Effector memory CD4-positive, alpha-beta T cell (primary cell): ENCODE results near the gene PLA2G4A.

Experiments used
- DNase-seq, 3 donors: peaks; one replicate each; pipeline ENCODE4 v3.0.0-alpha.2; 2020
- H3K27ac ChIP-seq: 2 replicates; pipeline ENCODE4 v1.7.0; 2013; ENCODE audit warnings: mild to moderate bottlenecking, low read length, moderate library complexity; ENCODE audit not compliant: insufficient read depth, poor library complexity, severe bottlenecking
- H3K27me3 ChIP-seq: replicated peaks from 2 replicates; pipeline ENCODE4 v1.7.0; 2013; ENCODE audit warnings: mild to moderate bottlenecking, low read length; ENCODE audit not compliant: insufficient read depth, control insufficient read depth, poor library complexity, severe bottlenecking
- H3K36me3 ChIP-seq: 2 replicates; pipeline ENCODE4 v1.7.0; 2013; ENCODE audit warnings: mild to moderate bottlenecking, low read length, moderate library complexity; ENCODE audit not compliant: control insufficient read depth, insufficient read depth
- H3K4me1 ChIP-seq: 2 replicates; pipeline ENCODE4 v1.7.0; 2013; ENCODE audit warnings: low read length, mild to moderate bottlenecking; ENCODE audit not compliant: control insufficient read depth, insufficient read depth, poor library complexity, severe bottlenecking
- H3K4me3 ChIP-seq: 2 replicates; pipeline ENCODE4 v1.7.0; 2013; ENCODE audit warnings: low read length, low read depth, mild to moderate bottlenecking; ENCODE audit not compliant: insufficient read depth, poor library complexity, severe bottlenecking
- H3K9me3 ChIP-seq: 2 replicates; pipeline ENCODE4 v1.7.0; 2013; ENCODE audit warnings: mild to moderate bottlenecking, low read length, moderate library complexity; ENCODE audit not compliant: control insufficient read depth

PLA2G4A gene

DNA sequence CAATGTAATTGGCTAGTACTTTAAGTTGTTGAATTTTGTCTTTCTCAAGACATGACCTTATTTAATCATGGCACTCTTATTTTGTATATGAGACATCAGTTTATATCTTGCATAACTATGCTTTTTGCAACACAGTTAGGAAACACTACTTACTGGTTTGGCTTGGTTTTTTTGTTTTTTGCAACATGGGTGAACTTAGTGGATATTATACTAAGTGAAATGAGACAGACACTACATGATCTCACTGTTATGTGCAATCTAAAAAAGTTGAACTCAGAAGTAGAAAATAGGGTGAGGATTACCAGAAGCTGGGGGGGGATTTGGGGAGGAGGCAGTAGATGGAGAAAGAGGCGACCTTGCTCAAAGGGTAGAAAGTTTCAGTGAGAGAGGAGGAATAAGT is 132.1 kb downstream of the PLA2G4A start:
- Histone ChIP-seq H3K9me3 (no peaks in the 10 kb centered on the region), H3K4me1 (no peaks in the 10 kb centered on the region), H3K27ac (no peak overlapping the region), H3K4me3 (no peak overlapping the region), H3K27me3 (no peaks in the 10 kb centered on the region), H3K36me3 (no peaks in the 10 kb centered on the region)
- DNase-seq, result no peak

GRCh38 chr1:186965847-186966246 is 137.1 kb downstream of the PLA2G4A start:
- Histone ChIP-seq H3K4me1 (no peaks in the 10 kb centered on the region), H3K27me3 (no peaks in the 10 kb centered on the region), H3K36me3 (no peaks in the 10 kb centered on the region), H3K27ac (no peak overlapping the region), H3K9me3 (no peaks in the 10 kb centered on the region), H3K4me3 (no peak overlapping the region)
- DNase-seq, result no peak

DNA sequence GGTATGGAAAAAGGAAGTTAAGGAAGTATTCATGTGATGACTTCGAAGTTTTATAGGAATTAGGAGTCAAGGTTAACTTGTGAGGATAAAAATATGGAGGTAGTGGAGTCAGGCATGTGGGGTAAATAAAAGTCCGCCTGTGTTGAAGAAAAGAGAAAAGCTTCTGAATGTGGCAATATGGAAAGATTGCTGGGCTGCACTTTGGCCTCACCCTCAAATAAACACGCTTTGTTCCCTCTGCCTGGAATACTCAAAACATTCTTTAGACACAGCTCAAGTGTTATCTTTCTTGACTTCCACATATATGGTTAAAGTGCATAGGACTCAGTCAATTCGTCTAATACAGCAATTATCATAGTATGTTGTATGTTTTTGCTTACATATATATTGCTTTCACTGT is 137.7 kb downstream of the PLA2G4A start:
- Histone ChIP-seq H3K4me1 (no peaks in the 10 kb centered on the region), H3K27ac (no peak overlapping the region), H3K36me3 (no peaks in the 10 kb centered on the region)

GRCh38 chr1:186967656-186968394 is 139.1 kb downstream of the PLA2G4A start:
- H3K4me1 ChIP-seq, result no peaks in the 10 kb centered on the region
- H3K27ac ChIP-seq, result no peak overlapping the region
- H3K4me3 ChIP-seq, result no peak overlapping the region
- no peak for DNase-seq
- H3K27me3 ChIP-seq, result no peaks in the 10 kb centered on the region
- H3K36me3 ChIP-seq, result no peaks in the 10 kb centered on the region
- no peaks in the 10 kb centered on the region for H3K9me3 ChIP-seq

More for the DNA sequence above, 137.7 kb downstream of the PLA2G4A start:
- no peaks in the 10 kb centered on the region for H3K9me3 ChIP-seq
- H3K27me3 ChIP-seq, result no peaks in the 10 kb centered on the region
- H3K4me3 ChIP-seq, result no peak overlapping the region
- no peak for DNase-seq

- no peak overlapping the region for H3K27ac ChIP-seq
- H3K4me1 ChIP-seq, result no peaks in the 10 kb centered on the region
- no peak overlapping the region for H3K4me3 ChIP-seq
- H3K27me3 ChIP-seq, result no peaks in the 10 kb centered on the region
- H3K9me3 ChIP-seq, result no peaks in the 10 kb centered on the region
- H3K36me3 ChIP-seq, result no peaks in the 10 kb centered on the region
- no peak for DNase-seq
These were observed 146.0 kb downstream of the PLA2G4A start for GRCh38 chr1:186974774-186975181.

GRCh38 chr1:186975220-186975619 is 146.5 kb downstream of the PLA2G4A start:
- H3K4me3 ChIP-seq, result no peak overlapping the region
- no peaks in the 10 kb centered on the region for H3K27me3 ChIP-seq
- H3K27ac ChIP-seq, result no peak overlapping the region
- H3K36me3 ChIP-seq, result no peaks in the 10 kb centered on the region
- no peaks in the 10 kb centered on the region for H3K9me3 ChIP-seq
- no peaks in the 10 kb centered on the region for H3K4me1 ChIP-seq
- DNase-seq, result no peak

GRCh38 chr1:186976700-186977099 is 148.0 kb downstream of the PLA2G4A start:
- H3K4me3 ChIP-seq, result no peak overlapping the region
- DNase-seq, result no peak
- no peaks in the 10 kb centered on the region for H3K4me1 ChIP-seq
- no peak overlapping the region for H3K27ac ChIP-seq
- H3K27me3 ChIP-seq, result no peaks in the 10 kb centered on the region
- H3K36me3 ChIP-seq, result no peaks in the 10 kb centered on the region
- H3K9me3 ChIP-seq, result no peaks in the 10 kb centered on the region

DNA sequence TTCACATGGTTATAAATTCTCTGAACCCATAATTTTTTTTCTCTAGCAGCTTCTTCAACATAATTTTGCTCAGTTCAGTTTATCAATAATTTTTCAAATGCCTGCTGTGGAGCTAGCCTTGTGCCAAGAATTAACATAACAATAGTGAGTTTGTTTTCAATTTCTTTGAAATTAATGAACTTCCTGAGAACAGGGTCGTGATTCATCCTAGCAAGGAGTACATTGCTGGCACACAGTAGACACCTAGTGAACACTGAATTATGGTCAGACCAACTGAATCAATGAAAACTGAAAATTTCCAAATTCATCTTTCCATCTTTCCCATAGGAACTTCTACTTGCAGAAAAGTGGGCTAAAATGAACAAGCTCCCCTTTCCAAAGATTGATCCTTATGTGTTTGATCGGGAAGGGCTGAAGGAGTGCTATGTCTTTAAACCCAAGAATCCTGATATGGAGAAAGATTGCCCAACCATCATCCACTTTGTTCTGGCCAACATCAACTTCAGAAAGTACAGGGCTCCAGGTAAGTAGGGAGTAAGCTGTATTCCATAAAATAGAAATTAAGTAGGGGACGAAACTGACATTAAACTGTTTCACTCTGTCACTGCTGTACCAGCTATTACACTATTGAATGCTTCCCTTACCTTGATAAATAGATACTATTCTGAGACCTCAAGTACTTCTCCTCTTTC is 148.7 kb downstream of the PLA2G4A start:
- Histone ChIP-seq H3K4me1 (no peaks in the 10 kb centered on the region), H3K9me3 (no peaks in the 10 kb centered on the region), H3K4me3 (no peak overlapping the region), H3K27ac (no peak overlapping the region), H3K27me3 (no peaks in the 10 kb centered on the region), H3K36me3 (no peaks in the 10 kb centered on the region)
- no peak for DNase-seq

GRCh38 chr1:186978596-186979556 is 150.1 kb downstream of the PLA2G4A start:
- no peaks in the 10 kb centered on the region for H3K27me3 ChIP-seq
- no peak for DNase-seq
- H3K9me3 ChIP-seq, result no peaks in the 10 kb centered on the region
- no peak overlapping the region for H3K27ac ChIP-seq
- no peaks in the 10 kb centered on the region for H3K36me3 ChIP-seq
- no peaks in the 10 kb centered on the region for H3K4me1 ChIP-seq
- H3K4me3 ChIP-seq, result no peak overlapping the region
